ENCODE measurements around the gene CHRND. TPM values are rescaled to one million over a fixed set of nuclear protein-coding genes. Genes with fewer than 3 reads are reported as not detected.

Gene CHRND
- total RNA-seq, 1 donor from 2014 or later, result not detected

DNA sequence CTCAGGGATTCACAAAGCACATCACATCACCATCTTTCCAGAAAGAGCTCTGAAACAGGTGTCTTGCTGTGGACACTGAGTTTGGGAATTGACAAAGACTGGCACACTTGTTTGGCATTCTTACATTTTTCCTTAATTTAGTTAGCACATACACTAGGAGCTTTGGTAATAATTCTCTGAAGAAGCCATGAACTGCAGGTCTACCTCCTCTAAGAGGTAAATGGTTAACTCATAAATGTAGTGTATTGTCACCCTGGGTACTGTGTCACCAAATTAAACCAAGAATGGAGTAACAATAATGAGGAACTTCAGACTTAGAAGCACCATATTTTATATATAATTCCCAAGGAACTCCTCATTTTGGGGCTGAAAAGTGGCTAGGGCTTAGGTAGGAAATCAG, 47.1 kb downstream of the CHRND start:
- no peak for DNase-seq (ENCODE audit: low spot score)

GRCh38 chr2:232573771-232574435, 47.9 kb downstream of the CHRND start:
- DNase-seq (ENCODE audit: low spot score), result no peak

- no peak for DNase-seq (ENCODE audit: low spot score)
Observed at GRCh38 chr2:232574674-232575403, 48.9 kb downstream of the CHRND start.

GRCh38 chr2:232575404-232575746, 49.4 kb downstream of the CHRND start:
- no peak for DNase-seq (ENCODE audit: low spot score)

DNA sequence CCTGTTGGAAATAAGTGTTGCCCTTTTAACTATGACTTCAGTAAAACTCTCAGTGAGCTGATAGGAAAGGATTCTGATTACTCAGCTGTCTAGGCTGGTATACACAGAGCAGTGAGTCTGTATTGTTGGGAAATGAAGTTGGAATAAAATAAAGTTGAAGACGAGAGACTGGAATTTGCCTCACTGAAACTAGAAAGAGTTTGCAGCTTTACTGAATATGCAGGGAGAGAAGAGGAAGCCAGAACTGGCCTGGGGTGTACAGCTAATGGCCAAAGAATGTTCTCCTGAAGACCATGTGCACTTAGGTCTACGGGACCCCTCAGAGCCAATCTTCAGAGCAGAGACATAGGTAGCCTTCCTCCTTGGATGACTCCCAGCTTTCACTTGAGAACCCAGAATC, 51.0 kb downstream of the CHRND start:
- DNase-seq (ENCODE audit: low spot score), result no peak

DNA sequence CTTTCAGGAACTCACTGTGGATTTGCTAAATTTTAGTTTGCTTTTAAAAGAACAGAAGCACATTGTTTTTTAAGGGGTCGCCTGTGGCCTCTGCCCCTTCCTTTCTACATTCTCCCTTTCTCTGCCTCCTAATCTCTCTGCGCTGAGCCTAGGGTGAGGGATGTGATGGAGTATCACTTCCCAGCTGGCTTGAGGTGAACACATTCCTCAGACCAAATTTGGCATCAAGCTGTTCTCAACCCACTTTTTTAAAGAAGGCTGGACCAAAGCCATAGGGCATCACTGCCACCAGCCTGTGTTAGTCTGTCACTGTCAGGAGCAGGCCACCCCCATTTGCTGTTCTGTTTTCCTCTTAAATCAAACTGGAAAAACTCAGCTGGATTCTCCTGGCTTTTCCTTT, 51.9 kb downstream of the CHRND start:
- DNase-seq (ENCODE audit: low spot score), result no peak

- DNase-seq (ENCODE audit: low spot score), result no peak
Observed at GRCh38 chr2:232578626-232579025, 52.7 kb downstream of the CHRND start.

- DNase-seq (ENCODE audit: low spot score), result no peak
Observed at GRCh38 chr2:232580648-232580981, 54.7 kb downstream of the CHRND start.

DNA sequence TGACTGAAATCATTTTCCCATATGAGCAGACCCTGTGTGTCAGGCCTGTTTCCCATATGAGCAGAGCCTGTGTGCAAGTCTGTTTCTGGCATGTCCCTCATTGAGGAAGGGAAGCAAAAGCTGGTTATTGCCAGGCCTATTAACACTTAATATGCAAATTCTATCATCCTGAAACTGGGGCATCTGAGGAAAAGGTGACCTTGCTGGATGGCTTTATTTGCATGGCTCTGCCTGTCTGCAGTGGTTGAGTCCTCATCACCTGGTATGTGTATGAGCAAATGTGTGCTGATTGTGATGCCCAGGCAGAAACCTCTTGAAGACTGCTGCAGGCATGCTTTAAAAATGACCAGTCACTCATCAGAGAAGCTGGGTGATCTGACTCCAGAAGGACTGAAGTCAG, 55.8 kb downstream of the CHRND start:
- no peak for DNase-seq (ENCODE audit: low spot score)

- DNase-seq (ENCODE audit: low spot score), result no peak
Observed at GRCh38 chr2:232584238-232584637, 58.3 kb downstream of the CHRND start.

Other genes with a start within 250 kb of the CHRND start
- gene ALPP, start 147.4 kb upstream of the CHRND start, total RNA-seq, result not detected
- gene ALPG, start 119.3 kb upstream of the CHRND start, total RNA-seq, result not detected
- 1.0 TPM for gene ALPI, start 70.0 kb upstream of the CHRND start, total RNA-seq
- 0.35 TPM for gene ECEL1, start 38.3 kb upstream of the CHRND start, total RNA-seq
- gene PRSS56, start 5.8 kb upstream of the CHRND start, total RNA-seq, result not detected
- not detected for gene CHRNG, start 13.5 kb downstream of the CHRND start, total RNA-seq
- gene TIGD1, start 24.4 kb downstream of the CHRND start, total RNA-seq, result 4.6 TPM
- gene EIF4E2, start 24.5 kb downstream of the CHRND start, total RNA-seq, result 65.5 TPM
- gene EFHD1, start 107.4 kb downstream of the CHRND start, total RNA-seq, result 6.0 TPM
- gene GIGYF2, start 171.2 kb downstream of the CHRND start, total RNA-seq, result 55.6 TPM